ENCODE measurements around the gene SEMA6C. TPM values are rescaled to one million over a fixed set of nuclear protein-coding genes. Genes with fewer than 3 reads are reported as not detected.

The SEMA6C gene
- total RNA-seq = 4.8 TPM
- long read RNA-seq, partial matches to known transcripts = 0 of 2 reads
- long read RNA-seq, other reads (novel, unspliced or antisense) = 2 of 2 reads

GRCh38 chr1:151146412-151147131 lies at the start of gene SEMA6C:
TSS of gene SEMA6C (minus strand) at chr1:151146631. CDS start at chr1:151142621, 4,010 bp downstream.
- peak; percentile 98 for DNase-seq (ENCODE audit: low spot score)

- peak; percentile 84 for DNase-seq (ENCODE audit: low spot score)
These were observed 48.6 kb upstream of the SEMA6C start for GRCh38 chr1:151194894-151195594.

- no peak for DNase-seq (ENCODE audit: low spot score)
These were observed 47.4 kb upstream of the SEMA6C start for GRCh38 chr1:151193856-151194255.

GRCh38 chr1:151193304-151193703 lies 46.9 kb upstream of the SEMA6C start:
- no peak for DNase-seq (ENCODE audit: low spot score)

- DNase-seq (ENCODE audit: low spot score) = peak; percentile 41
These were observed 45.6 kb upstream of the SEMA6C start for GRCh38 chr1:151192047-151192446.

GRCh38 chr1:151189637-151190445 lies 43.4 kb upstream of the SEMA6C start, which contains the start of gene VPS72:
TSS of gene VPS72 (minus strand) at chr1:151190197. CDS start at chr1:151190121, 76 bp downstream.
- DNase-seq (ENCODE audit: low spot score) = peak; percentile 93

GRCh38 chr1:151188667-151189066 lies 42.2 kb upstream of the SEMA6C start:
- peak; percentile 39 for DNase-seq (ENCODE audit: low spot score)

GRCh38 chr1:151187205-151187604 lies 40.8 kb upstream of the SEMA6C start:
- no peak for DNase-seq (ENCODE audit: low spot score)

GRCh38 chr1:151184211-151184610 lies 37.8 kb upstream of the SEMA6C start:
- peak; percentile 49 for DNase-seq (ENCODE audit: low spot score)

GRCh38 chr1:151176514-151177045 lies 30.1 kb upstream of the SEMA6C start:
- DNase-seq (ENCODE audit: low spot score) = peak; percentile 60

GRCh38 chr1:151175863-151176262 lies 29.4 kb upstream of the SEMA6C start, which contains the start of gene TMOD4:
TSS of gene TMOD4 (minus strand) at chr1:151175981. CDS start at chr1:151174875, 1,106 bp downstream.
- peak; percentile 35 for DNase-seq (ENCODE audit: low spot score)

GRCh38 chr1:151175041-151175741 lies 28.8 kb upstream of the SEMA6C start:
- peak; percentile 2 for DNase-seq (ENCODE audit: low spot score)

GRCh38 chr1:151171190-151171589 lies 24.8 kb upstream of the SEMA6C start:
- DNase-seq (ENCODE audit: low spot score) = peak; percentile 11

GRCh38 chr1:151167116-151167515 lies 20.7 kb upstream of the SEMA6C start:
- no peak for DNase-seq (ENCODE audit: low spot score)

GRCh38 chr1:151166505-151166956 lies 20.1 kb upstream of the SEMA6C start:
- DNase-seq (ENCODE audit: low spot score) = no peak

GRCh38 chr1:151165738-151166504 lies 19.5 kb upstream of the SEMA6C start, which contains the start of the genes LYSMD1 and SCNM1:
TSS of gene LYSMD1 (minus strand) at chr1:151165902. CDS start at chr1:151165258, 644 bp downstream.
TSS of gene SCNM1 (plus strand) at chr1:151166144. CDS start at chr1:151166153, 9 bp downstream.
- DNase-seq (ENCODE audit: low spot score) = peak; percentile 96

GRCh38 chr1:151165281-151165737 lies 18.9 kb upstream of the SEMA6C start:
- no peak for DNase-seq (ENCODE audit: low spot score)

- DNase-seq (ENCODE audit: low spot score) = no peak
These were observed 18.4 kb upstream of the SEMA6C start for GRCh38 chr1:151164732-151165280.

GRCh38 chr1:151159373-151159772 lies 12.9 kb upstream of the SEMA6C start:
- DNase-seq (ENCODE audit: low spot score) = no peak
